ENCODE data around the gene SPTBN1.

- no peak for TF ChIP-seq CTCF (IDR thresholded peaks at IDR 0.05)
- no peak for TF ChIP-seq POLR2A (IDR thresholded peaks at IDR 0.05)
Observed at GRCh38 chr2:54574107-54574859, 118.2 kb downstream of the SPTBN1 start.

All from uterus (tissue), 2 donors.